HG02885 (cell line): Measurements from ENCODE around the gene ARHGAP18.

Experiments used
- ATAC-seq: cut with Tn5 transposase; IDR thresholded peaks from one replicate; pipeline ENCODE4 v1.9.1; 2021; ENCODE audit warnings: mild to moderate bottlenecking; ENCODE audit not compliant: unreplicated experiment, poor library complexity

Gene ARHGAP18

GRCh38 chr6:129709769-129710449, at the start of gene ARHGAP18:
TSS of gene ARHGAP18 (minus strand) at chr6:129710177. CDS start at chr6:129710136, 41 bp downstream.
- ATAC-seq, result peak; percentile 96

GRCh38 chr6:129755787-129756186, 45.8 kb upstream of the ARHGAP18 start:
- ATAC-seq, result no peak

GRCh38 chr6:129754750-129755149, 44.8 kb upstream of the ARHGAP18 start:
- ATAC-seq, result no peak

- ATAC-seq, result no peak
Observed at GRCh38 chr6:129753422-129753821, 43.4 kb upstream of the ARHGAP18 start.

GRCh38 chr6:129751384-129751783, 41.4 kb upstream of the ARHGAP18 start:
- ATAC-seq, result no peak

GRCh38 chr6:129750360-129750759, 40.4 kb upstream of the ARHGAP18 start:
- no peak for ATAC-seq

GRCh38 chr6:129749749-129750120, 39.8 kb upstream of the ARHGAP18 start:
- peak; percentile 41 for ATAC-seq

GRCh38 chr6:129748901-129749748, 39.1 kb upstream of the ARHGAP18 start:
- peak; percentile 14 for ATAC-seq

- ATAC-seq, result peak; percentile 86
Observed at GRCh38 chr6:129748212-129748900, 38.4 kb upstream of the ARHGAP18 start.

GRCh38 chr6:129747588-129748112, 37.7 kb upstream of the ARHGAP18 start:
- ATAC-seq, result no peak

- no peak for ATAC-seq
Observed at GRCh38 chr6:129744880-129745237, 34.9 kb upstream of the ARHGAP18 start.

GRCh38 chr6:129744201-129744879, 34.4 kb upstream of the ARHGAP18 start:
- peak; percentile 35 for ATAC-seq

GRCh38 chr6:129740013-129740412, 30.0 kb upstream of the ARHGAP18 start:
- no peak for ATAC-seq

- ATAC-seq, result no peak
Observed at GRCh38 chr6:129736105-129736504, 26.1 kb upstream of the ARHGAP18 start.

GRCh38 chr6:129733290-129733689, 23.3 kb upstream of the ARHGAP18 start:
- ATAC-seq, result no peak

- ATAC-seq, result no peak
Observed at GRCh38 chr6:129732542-129732941, 22.6 kb upstream of the ARHGAP18 start.

GRCh38 chr6:129732034-129732433, 22.1 kb upstream of the ARHGAP18 start:
- no peak for ATAC-seq

- no peak for ATAC-seq
Observed at GRCh38 chr6:129731428-129731827, 21.5 kb upstream of the ARHGAP18 start.

- no peak for ATAC-seq
Observed at GRCh38 chr6:129730477-129731165, 20.6 kb upstream of the ARHGAP18 start.

GRCh38 chr6:129726650-129727049, 16.7 kb upstream of the ARHGAP18 start:
- no peak for ATAC-seq
